Nucleus accumbens (tissue), 56 donors: ENCODE data around the gene CBLL1.

Experiments
- DNase-seq, 56 donors: peaks; one replicate each; lab custom pipeline; 2025; lab: John Stamatoyannopoulos, UW

CBLL1 gene

GRCh38 chr7:107743567-107744344 is at the start of gene CBLL1:
Gene CBLL1, plus strand, starts transcription at chr7:107744142. Its CDS starts 22 bp downstream, at chr7:107744164.
- DNase-seq = peak; percentile 64 to 99 (median 95)

DNA sequence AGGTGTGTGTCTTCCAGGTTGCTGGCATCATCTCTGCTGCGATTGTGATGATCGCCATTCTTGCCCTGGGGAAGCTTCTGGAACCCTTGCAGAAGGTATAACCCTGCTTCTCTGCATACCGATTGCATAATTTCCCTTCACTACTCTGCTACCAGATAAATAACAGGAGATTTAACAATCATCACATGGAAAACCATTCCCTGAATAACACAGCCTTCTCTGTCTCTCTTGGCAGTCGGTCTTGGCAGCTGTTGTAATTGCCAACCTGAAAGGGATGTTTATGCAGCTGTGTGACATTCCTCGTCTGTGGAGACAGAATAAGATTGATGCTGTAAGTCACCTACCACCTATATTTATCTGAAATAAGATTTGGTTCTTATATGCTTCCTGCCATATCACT is 49.6 kb upstream of the CBLL1 start:
- peak in 6 of 56 donors; percentile 1 to 31 (median 12) for DNase-seq

GRCh38 chr7:107696330-107696946 is 47.5 kb upstream of the CBLL1 start:
- no peak for DNase-seq

- DNase-seq = no peak
These were observed 46.5 kb upstream of the CBLL1 start for GRCh38 chr7:107697321-107698049.

GRCh38 chr7:107700570-107700969 is 43.4 kb upstream of the CBLL1 start:
- DNase-seq = no peak

DNA sequence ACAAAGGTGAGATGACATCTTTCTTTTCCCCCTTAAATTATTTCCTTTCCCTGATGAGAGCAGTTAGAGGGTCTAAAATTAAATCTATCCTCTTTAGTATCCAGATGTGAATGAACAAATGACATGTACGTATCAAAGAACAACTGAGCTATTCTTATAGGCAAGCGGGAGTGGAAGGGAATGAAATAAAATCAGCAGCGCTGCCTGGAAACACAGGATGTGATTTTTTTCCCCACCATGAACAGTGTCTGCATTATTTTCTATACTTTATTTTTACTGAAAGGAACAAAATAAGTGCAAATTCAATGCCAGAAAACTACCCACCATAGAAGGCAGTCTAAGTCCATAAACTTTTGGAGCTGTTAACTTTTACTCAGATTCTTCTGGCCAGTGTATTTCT is 42.8 kb upstream of the CBLL1 start:
- no peak for DNase-seq

- no peak for DNase-seq
These were observed 40.7 kb upstream of the CBLL1 start for GRCh38 chr7:107703219-107703618.

DNA sequence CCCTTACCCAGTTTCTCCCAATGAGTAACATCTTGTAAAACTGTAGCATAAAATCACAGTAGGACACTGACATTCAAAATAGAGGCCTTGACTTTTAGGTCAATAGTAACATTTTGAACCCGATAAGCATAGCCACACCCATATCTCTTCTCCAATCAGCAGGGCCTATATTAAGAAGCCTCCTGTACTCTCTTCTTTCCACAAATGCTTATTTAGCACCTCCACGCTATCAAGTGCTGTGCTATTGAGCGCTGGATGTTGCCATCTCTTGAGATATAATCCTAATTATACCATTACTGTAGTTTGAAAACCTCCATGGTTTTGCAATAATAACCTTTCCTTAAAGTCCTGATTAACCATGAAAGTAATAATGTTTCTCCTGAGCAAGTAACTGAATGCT is 40.1 kb upstream of the CBLL1 start:
- DNase-seq = no peak

DNA sequence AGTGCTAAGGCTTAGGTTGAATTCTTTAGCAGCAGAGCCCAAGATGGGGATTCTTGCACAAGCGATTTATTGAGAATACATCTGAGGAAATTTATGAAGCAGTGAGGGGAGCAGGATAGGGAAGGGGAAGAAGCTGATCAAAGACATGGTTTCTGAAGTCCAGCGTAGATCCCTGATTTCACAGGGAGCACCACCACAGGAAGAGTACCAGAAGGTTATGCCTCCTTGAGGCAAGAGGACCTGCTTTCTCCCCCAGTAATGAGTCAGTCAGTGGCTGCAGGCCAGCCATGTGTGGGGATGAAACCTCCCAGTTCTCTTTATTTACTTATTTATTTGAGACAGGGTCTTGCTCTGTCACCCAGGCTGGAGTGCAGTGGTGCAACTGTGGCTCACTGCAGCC is 35.0 kb upstream of the CBLL1 start:
- DNase-seq = no peak

DNA sequence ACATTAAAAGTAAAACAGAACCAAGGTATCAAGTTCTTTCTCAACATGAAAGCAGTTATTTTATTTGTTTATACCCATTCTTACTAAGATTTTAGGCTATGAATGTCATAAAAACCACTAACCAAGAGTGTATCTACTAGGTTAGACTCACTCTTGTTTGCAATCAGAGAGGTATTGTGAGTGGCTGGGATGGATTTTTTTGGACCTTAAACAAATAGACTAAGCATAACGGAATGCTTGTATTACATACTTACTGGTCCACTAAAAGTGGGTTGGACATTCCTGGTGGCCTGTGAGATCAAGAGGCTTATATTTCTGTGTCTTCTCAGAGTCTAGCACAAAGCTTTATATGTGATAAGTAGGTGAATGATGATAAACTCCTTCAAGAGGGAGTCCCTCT is 32.6 kb upstream of the CBLL1 start:
- no peak for DNase-seq

GRCh38 chr7:107712025-107712424 is 31.9 kb upstream of the CBLL1 start:
- DNase-seq = no peak

DNA sequence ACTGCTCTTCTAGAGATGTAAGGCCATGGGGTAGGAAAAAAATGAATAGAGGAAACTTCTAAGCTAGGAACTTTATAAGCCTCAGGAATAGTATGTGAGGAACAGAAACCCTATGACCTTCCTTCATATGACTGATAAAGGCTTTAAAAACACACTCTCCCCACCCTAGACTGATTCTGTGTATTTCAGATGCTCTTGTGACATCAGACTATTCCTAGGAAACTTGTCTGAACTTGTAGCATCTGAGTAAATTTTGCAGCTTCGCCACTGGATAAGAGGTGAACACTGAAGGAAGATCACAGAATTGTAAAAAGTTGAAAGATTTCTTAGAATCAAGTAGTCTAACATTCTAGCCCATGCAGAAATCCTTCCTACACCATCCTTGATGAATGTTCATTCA is 31.0 kb upstream of the CBLL1 start:
- no peak for DNase-seq

- no peak for DNase-seq
These were observed 28.4 kb upstream of the CBLL1 start for GRCh38 chr7:107715531-107715930.

DNA sequence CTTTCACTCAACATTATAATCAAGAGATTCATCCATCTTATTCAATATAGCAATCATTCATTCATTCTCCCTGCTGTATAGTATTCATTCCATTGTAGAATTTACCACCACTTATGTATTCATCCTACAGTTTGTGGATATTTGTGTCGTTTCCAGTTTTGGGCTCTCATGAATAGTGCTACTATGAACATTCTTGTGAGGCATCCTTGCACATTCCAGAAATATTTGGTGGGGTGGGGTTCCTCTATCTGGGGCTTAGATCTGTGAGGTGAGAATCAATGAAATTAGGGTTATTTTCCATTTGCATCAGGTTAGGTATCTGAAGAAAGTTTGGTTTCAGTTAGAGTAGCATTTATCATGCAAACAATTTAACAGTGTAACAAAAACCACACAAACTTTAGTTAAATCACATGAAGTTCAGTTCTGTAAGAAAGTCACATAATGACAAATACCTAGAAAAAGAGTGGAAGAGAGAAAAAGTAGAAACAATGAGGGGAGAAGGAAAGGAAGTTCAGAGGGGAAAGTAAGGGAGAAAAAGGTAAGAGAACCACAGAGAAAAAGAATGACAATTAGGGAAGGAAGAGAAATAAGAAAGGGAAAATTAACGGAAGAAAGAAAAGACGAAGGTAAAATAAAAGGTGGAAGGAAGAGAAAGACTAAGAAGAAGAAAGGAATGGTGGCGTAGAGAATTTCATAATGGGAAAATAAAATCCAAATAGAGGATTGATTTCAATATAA is 25.3 kb upstream of the CBLL1 start:
- DNase-seq = no peak

- no peak for DNase-seq
These were observed 22.7 kb upstream of the CBLL1 start for GRCh38 chr7:107721286-107721685.

- DNase-seq = no peak
These were observed 20.7 kb upstream of the CBLL1 start for GRCh38 chr7:107723255-107723654.

- DNase-seq = peak in 16 of 56 donors; percentile 1 to 68 (median 10)
These were observed 18.7 kb upstream of the CBLL1 start for GRCh38 chr7:107725138-107725740.

DNA sequence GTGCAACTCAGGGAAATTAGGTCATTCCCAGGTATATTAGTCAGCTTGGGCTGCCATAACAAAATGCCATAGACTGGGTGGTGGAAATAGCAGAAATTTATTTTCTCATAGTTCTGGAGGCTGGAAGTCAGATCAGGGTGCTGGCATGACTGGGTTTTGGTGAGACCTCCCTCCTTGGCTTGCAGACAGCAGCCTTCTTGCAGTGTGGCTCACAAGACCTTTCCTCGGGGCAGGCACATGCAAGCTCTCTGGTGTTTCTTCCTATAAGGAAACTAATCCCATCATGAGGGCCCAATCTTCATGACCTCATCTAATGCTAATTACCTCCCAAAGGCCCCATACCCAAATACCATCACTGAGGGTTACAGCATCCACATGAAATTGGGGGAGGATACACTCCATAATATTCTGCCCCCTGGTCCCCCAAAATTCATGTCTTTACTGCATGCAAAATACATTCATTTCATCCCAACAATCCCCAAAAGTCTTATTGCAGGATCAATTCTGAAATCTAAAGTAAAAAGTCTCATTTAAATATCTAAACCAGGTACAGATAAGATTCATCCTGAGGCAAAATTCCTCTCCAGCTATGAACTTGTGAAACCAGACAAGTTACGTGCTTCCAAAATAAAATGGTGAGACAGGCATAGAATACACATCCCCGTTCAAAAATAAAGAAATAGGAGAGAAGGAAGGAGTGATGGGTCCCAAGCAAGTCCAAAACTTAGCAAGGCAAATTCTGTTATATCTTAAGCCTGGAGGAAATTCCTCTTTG is 17.4 kb upstream of the CBLL1 start:
- DNase-seq = no peak

- DNase-seq = no peak
These were observed 15.7 kb upstream of the CBLL1 start for GRCh38 chr7:107728276-107728675.
